Spleen (tissue), 11 donors: Measurements from ENCODE around the gene TPK1. TPM values are rescaled to one million over a fixed set of nuclear protein-coding genes. Genes with fewer than 3 reads are reported as not detected.

ENCODE experiments used
- DNase-seq: peaks from one replicate; pipeline ENCODE4 v3.0.0-alpha.2; 2020
- H3K27ac ChIP-seq, 8 donors: fragments of 200-600 bp; sonication (generic) in 7 of 8; 1 replicate in 4 of 8; 2 replicates in 4 of 8; pipeline versions ENCODE4 v1.5.0 to v1.8.0; 2016 to 2021; ENCODE audit warnings: inconsistent platforms in 4 of 8, mild to moderate bottlenecking in 4 of 8, moderate library complexity in 1 of 8
- H3K27me3 ChIP-seq, 7 donors: fragments of 200-600 bp; sonication (generic) in 6 of 7; replicated peaks in 1 of 7; 1 replicate in 4 of 7; 2 replicates in 3 of 7; pipeline versions ENCODE4 v1.5.0 to v1.8.0; 2016 to 2021; ENCODE audit warnings: inconsistent platforms in 3 of 7, mild to moderate bottlenecking in 1 of 7
- H3K36me3 ChIP-seq, 6 donors: fragments of 200-600 bp; sonication (generic) in 5 of 6; 1 replicate in 4 of 6; 2 replicates in 2 of 6; pipeline versions ENCODE4 v1.5.0 to v1.8.0; 2016 to 2021; ENCODE audit warnings: inconsistent platforms in 2 of 6
- H3K4me1 ChIP-seq, 6 donors: fragments of 200-600 bp; sonication (generic) in 5 of 6; 1 replicate in 3 of 6; 2 replicates in 3 of 6; pipeline versions ENCODE4 v1.5.0 to v1.8.0; 2016 to 2021; ENCODE audit warnings: inconsistent platforms in 3 of 6
- H3K4me3 ChIP-seq, 8 donors: fragments of 200-600 bp; sonication (generic) in 7 of 8; 1 replicate in 4 of 8; 2 replicates in 4 of 8; pipeline versions ENCODE4 v1.5.0 to v1.8.0; 2016 to 2021; ENCODE audit warnings: inconsistent platforms in 4 of 8, mild to moderate bottlenecking in 4 of 8, moderate library complexity in 2 of 8
- H3K9me3 ChIP-seq, 8 donors: fragments of 200-600 bp; sonication (generic) in 7 of 8; 1 replicate in 4 of 8; 2 replicates in 4 of 8; pipeline versions ENCODE4 v1.5.0 to v1.8.0; 2016 to 2021; ENCODE audit warnings: inconsistent platforms in 4 of 8
- POLR2A ChIP-seq, 3 donors: fragments of 450-650 bp; IDR thresholded peaks; one replicate each; pipeline ENCODE4 v1.5.1; 2017; ENCODE audit warnings: antibody characterized with exemption in 3 of 3, mild to moderate bottlenecking in 1 of 3
- POLR2AphosphoS5 ChIP-seq, 3 donors: sonication (generic); formaldehyde crosslinking; IDR thresholded peaks; one replicate each; pipeline ENCODE4 v1.5.1; 2017; ENCODE audit warnings: antibody characterized with exemption in 3 of 3
- WGBS, 5 donors: extraction: QIAGEN DNeasy Blood & Tissue Kit in 3 of 5; methylation state at CpG; one replicate each; pipeline versions ENCODE4 v1.1.5 to v1.1.7; 2013 to 2018; 5-methylcytosine and 5-hydroxymethylcytosine counted together
- intact Hi-C: fragments of 100-400 bp; cut with DNase I; formaldehyde crosslinking; loops from one replicate; pipeline ENCODE4 v1.15.0; 2023; ENCODE audit warnings: low total_unique reads
- polyA plus RNA-seq, 3 donors: library from polyadenylated mRNA; stranded (reverse); fragments of 200-250 nt; gene quantifications; one replicate each; pipeline ENCODE4 v1.2.1, GENCODE V29; 2013
- total RNA-seq, 7 donors: library from RNA; depleted of rRNA in 3 of 7; stranded (reverse); fragments of >200 nt in 3 of 7; fragmentation: NEBNext Ultra II Directional in 4 of 7; extraction: Animal tissue kit (Norgen Biotek cat#: 25700) in 4 of 7; gene quantifications; one replicate each; pipeline versions ENCODE4 v1.1.0 to v1.2.1, GENCODE V29; 2016 to 2021
- TF ChIP-seq, protein P1 (sequence below), 11 experiments: fragments of 200-600 bp in 7 of 11; fragments of 450-650 bp in 4 of 11; sonication (generic) in 4 of 11; IDR thresholded peaks in 8 of 11; conservative IDR thresholded peaks in 3 of 11; 1 replicate in 7 of 11; 2 replicates in 4 of 11; pipeline versions ENCODE4 v1.4.0 to v1.8.0; 2016 to 2021; ENCODE audit warnings: antibody characterized with exemption in 11 of 11, inconsistent platforms in 4 of 11, mild to moderate bottlenecking in 1 of 11
- donor health status: healthy with polysubstance abuse.
- donor health status: DM: no; HTN: no; CAD: no; lungs with moderate emphysema.
- donor health status: DM: no; HTN: no; CAD: no.
- donor health status: Bipolar disorder and iron deficiency.
- donor health status: healthy.
- donor health status: DM: no; HTN: no; CAD: no.
- donor health status: DM: yes; HTN: yes; CAD: no.

The TPK1 gene
- total and polyA plus RNA-seq, 10 donors = 8.9 to 30.2 (median 17.8) TPM

DNA sequence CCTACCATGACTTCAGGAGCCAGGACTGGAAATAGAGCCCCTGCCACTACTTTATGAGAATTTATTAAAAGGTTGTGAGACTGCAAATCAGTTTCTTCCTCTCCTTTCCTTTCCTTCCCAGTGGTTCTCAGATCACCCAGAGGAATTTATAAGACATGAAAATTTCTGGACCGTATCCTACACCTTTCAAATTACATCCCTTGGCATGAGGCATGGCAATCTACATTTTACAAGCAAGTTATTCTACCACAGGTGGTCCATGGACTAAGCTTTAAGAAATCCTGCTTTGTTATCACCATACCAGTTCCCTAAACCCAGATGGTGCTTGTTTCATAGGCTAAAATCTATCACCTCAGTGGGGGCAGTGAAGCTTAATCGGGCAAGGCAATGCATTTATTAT, 66.5 kb downstream of the TPK1 start:
- Histone ChIP-seq H3K4me1 (peaks cover 0 to 17% (median 2%) of the 10 kb centered on the region in 6 donors), H3K4me3 (no peak overlapping the region), H3K27me3 (no peaks in the 10 kb centered on the region), H3K36me3 (peaks cover 0 to 5% (median 0%) of the 10 kb centered on the region in 6 donors), H3K9me3 (no peaks in the 10 kb centered on the region), H3K27ac (no peak overlapping the region)
- 85 to 97% (median 91%) methylated on average over 2 of the region's 2 CpGs for WGBS, 5 donors
- intact Hi-C loops = no loop called here
- no peak for DNase-seq
- TF ChIP-seq, protein P1, sequence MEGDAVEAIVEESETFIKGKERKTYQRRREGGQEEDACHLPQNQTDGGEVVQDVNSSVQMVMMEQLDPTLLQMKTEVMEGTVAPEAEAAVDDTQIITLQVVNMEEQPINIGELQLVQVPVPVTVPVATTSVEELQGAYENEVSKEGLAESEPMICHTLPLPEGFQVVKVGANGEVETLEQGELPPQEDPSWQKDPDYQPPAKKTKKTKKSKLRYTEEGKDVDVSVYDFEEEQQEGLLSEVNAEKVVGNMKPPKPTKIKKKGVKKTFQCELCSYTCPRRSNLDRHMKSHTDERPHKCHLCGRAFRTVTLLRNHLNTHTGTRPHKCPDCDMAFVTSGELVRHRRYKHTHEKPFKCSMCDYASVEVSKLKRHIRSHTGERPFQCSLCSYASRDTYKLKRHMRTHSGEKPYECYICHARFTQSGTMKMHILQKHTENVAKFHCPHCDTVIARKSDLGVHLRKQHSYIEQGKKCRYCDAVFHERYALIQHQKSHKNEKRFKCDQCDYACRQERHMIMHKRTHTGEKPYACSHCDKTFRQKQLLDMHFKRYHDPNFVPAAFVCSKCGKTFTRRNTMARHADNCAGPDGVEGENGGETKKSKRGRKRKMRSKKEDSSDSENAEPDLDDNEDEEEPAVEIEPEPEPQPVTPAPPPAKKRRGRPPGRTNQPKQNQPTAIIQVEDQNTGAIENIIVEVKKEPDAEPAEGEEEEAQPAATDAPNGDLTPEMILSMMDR (IDR thresholded peaks at IDR 0.05 in 8 of 11, conservative IDR thresholded peaks at IDR 0.05 in 3 of 11) = no peak
- no peak for TF ChIP-seq POLR2AphosphoS5 (IDR thresholded peaks at IDR 0.05)
- no peak for TF ChIP-seq POLR2A (IDR thresholded peaks at IDR 0.05)

DNA sequence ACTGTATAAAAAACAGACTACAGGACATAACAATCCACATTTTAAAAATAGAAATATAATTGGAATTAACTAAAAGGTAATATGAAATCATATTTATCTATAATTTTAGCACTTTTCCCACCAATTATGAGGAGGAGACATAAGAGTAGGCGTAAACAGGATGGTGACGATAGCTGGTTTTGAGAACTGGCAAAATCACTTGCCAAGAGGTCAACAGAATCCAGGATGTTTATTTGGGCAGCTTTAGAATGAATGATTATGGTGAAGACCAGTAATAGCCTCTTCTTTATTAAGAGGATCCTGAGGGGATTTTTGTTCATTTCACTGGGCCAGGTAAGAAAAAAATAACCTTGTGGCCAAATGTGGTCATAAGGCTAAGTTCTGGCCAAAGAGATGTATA, 67.2 kb downstream of the TPK1 start:
- Histone ChIP-seq H3K27me3 (no peaks in the 10 kb centered on the region), H3K9me3 (no peaks in the 10 kb centered on the region), H3K4me3 (no peak overlapping the region), H3K36me3 (peaks cover 0 to 5% (median 0%) of the 10 kb centered on the region in 6 donors), H3K4me1 (peaks cover 0 to 17% (median 2%) of the 10 kb centered on the region in 6 donors), H3K27ac (no peak overlapping the region)
- TF ChIP-seq, protein P1 (IDR thresholded peaks at IDR 0.05 in 8 of 11, conservative IDR thresholded peaks at IDR 0.05 in 3 of 11) = no peak
- TF ChIP-seq POLR2A (IDR thresholded peaks at IDR 0.05) = no peak
- TF ChIP-seq POLR2AphosphoS5 (IDR thresholded peaks at IDR 0.05) = no peak
- no peak for DNase-seq
- intact Hi-C loops = no loop called here
- 83 to 95% (median 93%) methylated on average over 2 of the region's 2 CpGs for WGBS, 5 donors

DNA sequence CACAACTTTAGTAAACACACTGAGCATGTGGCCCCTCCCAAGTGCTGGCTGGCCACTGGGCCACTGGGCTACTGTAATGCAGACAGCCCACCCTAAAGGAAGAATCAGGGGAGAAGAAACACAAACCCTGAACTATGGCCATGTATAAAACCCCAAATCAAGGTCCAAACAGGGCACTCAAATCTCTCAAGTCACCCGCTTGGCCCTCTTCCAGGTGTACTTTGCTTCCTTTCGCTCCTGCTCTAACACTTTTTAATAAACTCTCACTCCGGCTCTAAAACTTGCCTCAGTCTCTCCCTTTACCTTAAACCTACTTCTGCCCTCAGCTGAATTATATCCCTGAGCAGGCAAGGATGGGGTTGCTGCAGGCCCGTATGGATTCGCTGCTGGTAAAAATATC, 72.6 kb downstream of the TPK1 start:
- Histone ChIP-seq H3K27ac (peak overlapping the region in 1 of 8 donors; percentile 7), H3K27me3 (no peaks in the 10 kb centered on the region), H3K4me1 (peaks cover 0 to 4% (median 0%) of the 10 kb centered on the region in 6 donors), H3K9me3 (no peaks in the 10 kb centered on the region), H3K36me3 (peaks cover 0 to 14% (median 0%) of the 10 kb centered on the region in 6 donors), H3K4me3 (no peak overlapping the region)
- intact Hi-C loops = no loop called here
- 69 to 85% (median 74%) methylated on average over 5 of the region's 5 CpGs for WGBS, 5 donors
- DNase-seq = no peak
- TF ChIP-seq, protein P1 (IDR thresholded peaks at IDR 0.05 in 8 of 11, conservative IDR thresholded peaks at IDR 0.05 in 3 of 11) = no peak
- no peak for TF ChIP-seq POLR2AphosphoS5 (IDR thresholded peaks at IDR 0.05)
- no peak for TF ChIP-seq POLR2A (IDR thresholded peaks at IDR 0.05)

DNA sequence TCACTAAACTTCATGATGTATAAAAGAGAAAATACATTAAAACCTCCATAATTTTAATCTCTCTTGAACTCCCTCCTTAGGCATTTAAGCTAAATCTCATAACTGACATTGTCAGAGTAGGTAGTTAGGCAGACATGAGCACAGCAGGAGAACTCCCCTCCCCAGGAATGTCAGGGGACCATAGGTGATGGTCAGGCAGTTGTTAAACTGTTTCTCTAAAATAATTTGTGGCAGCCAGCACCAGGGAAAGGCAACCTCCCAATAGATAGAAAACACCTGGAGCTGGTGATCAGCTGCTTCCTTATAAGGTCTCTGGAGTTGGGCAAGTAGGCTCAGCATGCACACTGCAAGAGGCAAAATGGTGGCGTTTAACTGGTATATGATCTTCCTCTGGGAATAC, 73.0 kb downstream of the TPK1 start:
- Histone ChIP-seq H3K4me1 (peaks cover 0 to 4% (median 0%) of the 10 kb centered on the region in 6 donors), H3K36me3 (peaks cover 0 to 17% (median 0%) of the 10 kb centered on the region in 6 donors), H3K27me3 (no peaks in the 10 kb centered on the region), H3K9me3 (no peaks in the 10 kb centered on the region), H3K4me3 (no peak overlapping the region), H3K27ac (peak overlapping the region in 1 of 8 donors; percentile 7)
- intact Hi-C loops = no loop called here
- 67 to 92% (median 82%) methylated on average over 1 of the region's 1 CpG for WGBS, 5 donors
- no peak for DNase-seq
- TF ChIP-seq POLR2A (IDR thresholded peaks at IDR 0.05) = no peak
- TF ChIP-seq, protein P1 (IDR thresholded peaks at IDR 0.05 in 8 of 11, conservative IDR thresholded peaks at IDR 0.05 in 3 of 11) = no peak
- no peak for TF ChIP-seq POLR2AphosphoS5 (IDR thresholded peaks at IDR 0.05)
